Neuronal stem cell (in vitro differentiated cells): ENCODE results near the gene EIF4G3.
"Not testable (repeated sequence)": the region's sequence is repeated elsewhere in the genome, so short reads cannot be mapped to it uniquely, and the experiment has no call there.

Experiments
- DNase-seq: peaks from one replicate; pipeline ENCODE4 v3.0.0-alpha.2; 2013; ENCODE audit warnings: low spot score
- H2AFZ ChIP-seq: one replicate; pipeline ENCODE4 v1.6.1; 2013; ENCODE audit warnings: mild to moderate bottlenecking, low read length, inconsistent platforms
- H2AK5ac ChIP-seq: 2 replicates; pipeline ENCODE4 v1.6.1; 2013; ENCODE audit warnings: low read depth, mild to moderate bottlenecking, inconsistent platforms, low read length, moderate library complexity, mixed read lengths
- H2BK120ac ChIP-seq: 2 replicates; pipeline ENCODE4 v1.6.1; 2013; ENCODE audit warnings: low read depth, mild to moderate bottlenecking, inconsistent platforms, low read length, moderate library complexity, mixed read lengths
- H2BK12ac ChIP-seq: one replicate; pipeline ENCODE4 v1.6.1; 2013; ENCODE audit warnings: low read length, inconsistent platforms
- H2BK15ac ChIP-seq: 2 replicates; pipeline ENCODE4 v1.6.1; 2013; ENCODE audit warnings: mild to moderate bottlenecking, low read length, inconsistent platforms, mixed read lengths
- H2BK5ac ChIP-seq: one replicate; pipeline ENCODE4 v1.6.1; 2013; ENCODE audit warnings: inconsistent platforms, mild to moderate bottlenecking, low read length, moderate library complexity
- H3K14ac ChIP-seq: one replicate; pipeline ENCODE4 v1.6.1; 2013; ENCODE audit warnings: low read length, inconsistent platforms
- H3K18ac ChIP-seq: 2 replicates; pipeline ENCODE4 v1.6.1; 2013; ENCODE audit warnings: low read length, inconsistent platforms
- H3K23ac ChIP-seq: 2 replicates; pipeline ENCODE4 v1.6.1; 2013; ENCODE audit warnings: low read depth, mild to moderate bottlenecking, mixed read lengths, low read length, inconsistent platforms; ENCODE audit not compliant: poor library complexity
- H3K27ac ChIP-seq: replicated peaks from 3 replicates; pipeline ENCODE4 v1.5.1; 2013; ENCODE audit warnings: low read length, inconsistent platforms
- H3K27me3 ChIP-seq, 3 experiments: 2 replicates each; pipeline ENCODE4 v1.6.1; 2013; ENCODE audit warnings: low read length in 3 of 3, mild to moderate bottlenecking in 2 of 3, inconsistent platforms in 1 of 3, low read depth in 1 of 3, mixed read lengths in 1 of 3, moderate library complexity in 1 of 3; ENCODE audit not compliant: control insufficient read depth in 3 of 3, insufficient read depth in 3 of 3
- H3K36me3 ChIP-seq, 2 donors: replicated peaks in 1 of 2; 2 replicates each; pipeline ENCODE4 v1.6.1; 2013; ENCODE audit warnings: low read length in 2 of 2; ENCODE audit not compliant: control insufficient read depth in 2 of 2, insufficient read depth in 2 of 2
- H3K4ac ChIP-seq: 2 replicates; pipeline ENCODE4 v1.6.1; 2013; ENCODE audit warnings: inconsistent platforms, mild to moderate bottlenecking, low read length, moderate library complexity
- H3K4me1 ChIP-seq, 2 donors: 1 replicate in 1 of 2; 2 replicates in 1 of 2; pipeline ENCODE4 v1.6.1; 2013; ENCODE audit warnings: low read length in 2 of 2, low read depth in 1 of 2; ENCODE audit not compliant: control insufficient read depth in 2 of 2, insufficient read depth in 1 of 2
- H3K4me2 ChIP-seq: one replicate; pipeline ENCODE4 v1.6.1; 2013; ENCODE audit warnings: mild to moderate bottlenecking, low read length, inconsistent platforms; ENCODE audit not compliant: insufficient read depth, poor library complexity, severe bottlenecking
- H3K4me3 ChIP-seq, 2 donors: 2 replicates each; pipeline ENCODE4 v1.5.1; 2013; ENCODE audit warnings: low read length in 2 of 2, mild to moderate bottlenecking in 2 of 2, inconsistent platforms in 1 of 2, moderate library complexity in 1 of 2
- H3K79me1 ChIP-seq: one replicate; pipeline ENCODE4 v1.6.1; 2013; ENCODE audit warnings: low read depth, mild to moderate bottlenecking, inconsistent platforms, low read length, moderate library complexity
- H3K9ac ChIP-seq: one replicate; pipeline ENCODE4 v1.6.1; 2013; ENCODE audit warnings: mild to moderate bottlenecking, low read depth, low read length, inconsistent platforms; ENCODE audit not compliant: poor library complexity
- H3K9me3 ChIP-seq, 2 donors: replicated peaks in 1 of 2; 2 replicates each; pipeline versions ENCODE3 to v1.6.1; 2013; ENCODE audit warnings: low read length in 2 of 2, mild to moderate bottlenecking in 2 of 2, inconsistent platforms in 1 of 2, low read depth in 1 of 2, mixed read lengths in 1 of 2, moderate library complexity in 1 of 2; ENCODE audit not compliant: control insufficient read depth in 2 of 2, insufficient read depth in 1 of 2
- H4K8ac ChIP-seq: one replicate; pipeline ENCODE4 v1.6.1; 2013; ENCODE audit warnings: low read depth, mild to moderate bottlenecking, inconsistent platforms, low read length, moderate library complexity
- H4K91ac ChIP-seq: one replicate; pipeline ENCODE4 v1.6.1; 2013; ENCODE audit warnings: low read length, low read depth, mild to moderate bottlenecking, inconsistent platforms; ENCODE audit not compliant: poor library complexity
- WGBS, 2 donors: extraction: QIAGEN DNeasy Blood & Tissue Kit; methylation state at CpG; one replicate each; pipeline ENCODE4 v1.1.7; 2013; ENCODE audit warnings: missing lambda C conversion rate in 2 of 2, mixed read lengths in 1 of 2; ENCODE audit not compliant: insufficient read length in 2 of 2, insufficient replicate concordance in 1 of 2; ENCODE audit errors: extremely low coverage in 2 of 2; 5-methylcytosine and 5-hydroxymethylcytosine counted together

EIF4G3 gene

DNA sequence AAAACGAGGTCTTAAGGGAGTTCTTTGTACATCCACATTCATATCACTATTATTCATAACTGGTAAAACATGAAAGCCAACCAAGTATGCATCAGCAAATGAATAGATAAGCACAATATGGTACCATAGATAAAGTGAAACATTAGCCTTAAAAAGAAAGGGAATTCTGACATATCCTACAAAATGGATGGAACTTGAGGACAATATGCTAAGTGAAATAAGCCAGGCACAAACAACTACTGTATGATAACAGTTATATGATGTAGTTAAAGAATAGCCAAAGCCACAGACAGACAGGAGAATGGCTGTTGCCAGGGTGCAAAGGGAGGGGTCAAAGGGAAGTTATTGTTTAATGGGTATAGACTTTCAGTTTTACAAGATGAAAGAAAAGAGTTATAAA is 148.9 kb downstream of the EIF4G3 start:
- Histone ChIP-seq H3K36me3 (peaks cover 0 to 8% of the 10 kb centered on the region in 2 donors), H3K27me3 (no peaks in the 10 kb centered on the region), H3K79me1 (no peaks in the 10 kb centered on the region), H2BK5ac (no peak overlapping the region), H4K8ac (no peak overlapping the region), H3K4me1 (no peaks in the 10 kb centered on the region), H3K23ac (no peak overlapping the region), H3K18ac (no peak overlapping the region), H3K4me3 (no peak overlapping the region), H2AFZ (no peak overlapping the region), H2BK15ac (no peak overlapping the region), H3K4ac (no peak overlapping the region), H2BK12ac (no peak overlapping the region), H2AK5ac (no peak overlapping the region), H3K14ac (no peak overlapping the region), H3K27ac (no peak overlapping the region), H3K4me2 (no peak overlapping the region), H2BK120ac (no peak overlapping the region), H3K9me3 (peaks cover 3 to 13% of the 10 kb centered on the region in 2 donors), H3K9ac (no peak overlapping the region), H4K91ac (no peak overlapping the region)
- no CpG with 5 or more reads among the region's 1 CpG for WGBS, 2 donors
- no peak for DNase-seq

DNA sequence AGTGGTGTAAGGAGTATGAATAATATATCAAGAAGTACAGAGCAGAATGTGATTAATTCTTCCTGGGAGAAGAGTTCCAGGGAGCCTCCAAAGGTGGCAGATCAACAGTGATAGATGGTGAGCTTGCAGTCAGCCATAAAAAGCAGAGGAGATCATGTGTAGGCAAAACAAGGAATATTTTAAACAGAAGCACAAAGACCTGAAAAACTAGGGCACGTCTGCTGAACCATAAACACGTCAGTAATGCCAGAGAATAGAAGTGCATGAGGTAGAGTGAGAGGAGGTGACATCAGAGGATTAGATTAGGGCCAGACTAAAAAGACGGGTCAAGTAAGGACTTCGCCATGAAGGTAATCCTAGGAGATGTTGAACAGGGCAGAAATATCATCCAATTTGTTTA is 151.8 kb downstream of the EIF4G3 start:
- Histone ChIP-seq H2BK15ac (no peak overlapping the region), H3K14ac (no peak overlapping the region), H3K18ac (no peak overlapping the region), H2BK12ac (no peak overlapping the region), H3K23ac (no peak overlapping the region), H2AFZ (no peak overlapping the region), H2BK120ac (no peak overlapping the region), H2AK5ac (no peak overlapping the region), H2BK5ac (no peak overlapping the region), H3K27ac (no peak overlapping the region), H3K9me3 (peaks cover 3 to 12% of the 10 kb centered on the region in 2 donors), H3K79me1 (no peaks in the 10 kb centered on the region), H4K91ac (no peak overlapping the region), H4K8ac (no peak overlapping the region), H3K4ac (no peak overlapping the region), H3K4me1 (no peaks in the 10 kb centered on the region), H3K36me3 (peaks cover 0 to 5% of the 10 kb centered on the region in 2 donors), H3K9ac (no peak overlapping the region), H3K4me2 (no peak overlapping the region), H3K4me3 (no peak overlapping the region), H3K27me3 (no peaks in the 10 kb centered on the region)
- WGBS, 2 donors, result no CpG with 5 or more reads among the region's 4 CpGs
- DNase-seq, result no peak

GRCh38 chr1:21024136-21024896 is 152.4 kb downstream of the EIF4G3 start:
- not testable (repeated sequence) for H2AFZ ChIP-seq, H2BK12ac ChIP-seq, H4K91ac ChIP-seq, H3K9ac ChIP-seq, H2AK5ac ChIP-seq, DNase-seq, H3K4me3 ChIP-seq, H2BK5ac ChIP-seq, H4K8ac ChIP-seq, H3K23ac ChIP-seq, H3K18ac ChIP-seq, H3K4me2 ChIP-seq, H3K27ac ChIP-seq, H2BK15ac ChIP-seq, H3K4ac ChIP-seq, H3K36me3 ChIP-seq, H3K27me3 ChIP-seq, H3K79me1 ChIP-seq, H3K4me1 ChIP-seq, H2BK120ac ChIP-seq, H3K14ac ChIP-seq
- peaks cover 3 to 12% of the 10 kb centered on the region in 2 donors for H3K9me3 ChIP-seq
- WGBS, 2 donors, result no CpG with 5 or more reads among the region's 26 CpGs

DNA sequence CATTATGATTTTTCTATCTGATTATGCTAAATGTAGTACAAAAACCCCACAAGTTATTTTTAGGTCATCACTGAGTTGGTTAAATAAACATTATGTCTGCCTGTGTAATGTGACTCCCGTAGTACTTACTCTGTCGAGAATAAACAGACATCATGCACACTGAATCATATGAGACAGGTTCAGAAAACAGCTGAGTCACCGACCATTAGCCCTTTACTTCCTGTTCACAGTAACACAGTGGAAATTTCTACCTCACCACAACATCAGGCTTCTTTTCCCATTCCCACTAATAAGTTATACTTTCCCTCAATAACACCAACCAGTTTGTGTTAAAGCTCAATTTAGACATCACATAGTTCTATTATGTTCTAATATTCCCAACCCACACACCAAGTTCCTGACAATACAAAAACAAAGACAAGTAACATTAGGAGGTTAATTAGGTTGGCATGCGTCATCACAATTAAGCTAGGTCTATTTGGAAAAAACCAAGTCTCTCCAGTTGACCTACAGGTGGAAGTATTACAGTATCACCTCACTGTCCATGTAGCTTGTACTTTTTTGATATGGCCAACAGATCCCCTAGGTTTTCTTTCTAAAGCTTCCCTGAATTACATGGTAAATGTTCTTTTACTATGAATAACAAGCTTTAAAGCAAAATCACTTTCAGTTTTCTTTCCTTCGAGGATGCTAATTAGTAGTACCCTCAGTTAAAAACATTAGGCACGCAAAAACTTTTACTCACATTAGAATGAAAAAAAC is 154.2 kb downstream of the EIF4G3 start:
- Histone ChIP-seq H2BK5ac (no peak overlapping the region), H2AK5ac (no peak overlapping the region), H2BK15ac (no peak overlapping the region), H3K36me3 (peaks cover 0 to 3% of the 10 kb centered on the region in 2 donors), H3K9ac (no peak overlapping the region), H2AFZ (no peak overlapping the region), H3K79me1 (no peaks in the 10 kb centered on the region), H4K91ac (no peak overlapping the region), H2BK12ac (no peak overlapping the region), H3K4ac (no peak overlapping the region), H3K27me3 (no peaks in the 10 kb centered on the region), H3K27ac (no peak overlapping the region), H3K4me2 (no peak overlapping the region), H3K4me1 (no peaks in the 10 kb centered on the region), H4K8ac (no peak overlapping the region), H3K23ac (no peak overlapping the region), H3K4me3 (no peak overlapping the region), H3K9me3 (peaks cover 3 to 15% of the 10 kb centered on the region in 2 donors), H2BK120ac (no peak overlapping the region), H3K18ac (no peak overlapping the region), H3K14ac (no peak overlapping the region)
- DNase-seq, result no peak
- WGBS, 2 donors, result no CpG with 5 or more reads among the region's 6 CpGs
